OCI-LY1 (cell line): ENCODE data around the gene ETV6.

Source experiments
- EZH2 ChIP-seq: fragments of 200-600 bp; sonication (generic), shearing (Covaris generic); IDR thresholded peaks from 2 replicates; pipeline ENCODE4 v1.8.0; 2017; ENCODE audit warnings: borderline replicate concordance, mixed run types, mild to moderate bottlenecking, antibody characterized with exemption, low read length, moderate library complexity, mixed read lengths
- TF ChIP-seq, protein P1 (sequence below): fragments of 200-600 bp; sonication (generic), shearing (Covaris generic); IDR thresholded peaks from 2 replicates; pipeline ENCODE4 v1.5.1; 2017; ENCODE audit warnings: mild to moderate bottlenecking, antibody characterized with exemption, low read length, moderate library complexity, mixed read lengths

- TF ChIP-seq, protein P1, sequence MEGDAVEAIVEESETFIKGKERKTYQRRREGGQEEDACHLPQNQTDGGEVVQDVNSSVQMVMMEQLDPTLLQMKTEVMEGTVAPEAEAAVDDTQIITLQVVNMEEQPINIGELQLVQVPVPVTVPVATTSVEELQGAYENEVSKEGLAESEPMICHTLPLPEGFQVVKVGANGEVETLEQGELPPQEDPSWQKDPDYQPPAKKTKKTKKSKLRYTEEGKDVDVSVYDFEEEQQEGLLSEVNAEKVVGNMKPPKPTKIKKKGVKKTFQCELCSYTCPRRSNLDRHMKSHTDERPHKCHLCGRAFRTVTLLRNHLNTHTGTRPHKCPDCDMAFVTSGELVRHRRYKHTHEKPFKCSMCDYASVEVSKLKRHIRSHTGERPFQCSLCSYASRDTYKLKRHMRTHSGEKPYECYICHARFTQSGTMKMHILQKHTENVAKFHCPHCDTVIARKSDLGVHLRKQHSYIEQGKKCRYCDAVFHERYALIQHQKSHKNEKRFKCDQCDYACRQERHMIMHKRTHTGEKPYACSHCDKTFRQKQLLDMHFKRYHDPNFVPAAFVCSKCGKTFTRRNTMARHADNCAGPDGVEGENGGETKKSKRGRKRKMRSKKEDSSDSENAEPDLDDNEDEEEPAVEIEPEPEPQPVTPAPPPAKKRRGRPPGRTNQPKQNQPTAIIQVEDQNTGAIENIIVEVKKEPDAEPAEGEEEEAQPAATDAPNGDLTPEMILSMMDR = no peak
- TF ChIP-seq EZH2 = no peak
Measured at GRCh38 chr12:11904124-11904523, 254.7 kb downstream of the ETV6 start.
